Body of pancreas (tissue), 4 donors: Measurements from ENCODE around the gene BAHCC1.

ENCODE experiments used
- POLR2A ChIP-seq, 3 donors: fragments of 450-650 bp; IDR thresholded peaks; one replicate each; pipeline ENCODE4 v1.6.1; 2016; ENCODE audit warnings: antibody characterized with exemption in 3 of 3, mild to moderate bottlenecking in 2 of 3
- TF ChIP-seq, protein P1 (sequence below), 7 experiments: fragments of 450-650 bp in 4 of 7; fragments of 200-600 bp in 3 of 7; sonication (generic) in 3 of 7; IDR thresholded peaks; one replicate each; pipeline ENCODE4 v1.5.1; 2016 to 2019; ENCODE audit warnings: antibody characterized with exemption in 7 of 7

- TF ChIP-seq POLR2A (IDR thresholded peaks at IDR 0.05), result no peak
- TF ChIP-seq, protein P1, sequence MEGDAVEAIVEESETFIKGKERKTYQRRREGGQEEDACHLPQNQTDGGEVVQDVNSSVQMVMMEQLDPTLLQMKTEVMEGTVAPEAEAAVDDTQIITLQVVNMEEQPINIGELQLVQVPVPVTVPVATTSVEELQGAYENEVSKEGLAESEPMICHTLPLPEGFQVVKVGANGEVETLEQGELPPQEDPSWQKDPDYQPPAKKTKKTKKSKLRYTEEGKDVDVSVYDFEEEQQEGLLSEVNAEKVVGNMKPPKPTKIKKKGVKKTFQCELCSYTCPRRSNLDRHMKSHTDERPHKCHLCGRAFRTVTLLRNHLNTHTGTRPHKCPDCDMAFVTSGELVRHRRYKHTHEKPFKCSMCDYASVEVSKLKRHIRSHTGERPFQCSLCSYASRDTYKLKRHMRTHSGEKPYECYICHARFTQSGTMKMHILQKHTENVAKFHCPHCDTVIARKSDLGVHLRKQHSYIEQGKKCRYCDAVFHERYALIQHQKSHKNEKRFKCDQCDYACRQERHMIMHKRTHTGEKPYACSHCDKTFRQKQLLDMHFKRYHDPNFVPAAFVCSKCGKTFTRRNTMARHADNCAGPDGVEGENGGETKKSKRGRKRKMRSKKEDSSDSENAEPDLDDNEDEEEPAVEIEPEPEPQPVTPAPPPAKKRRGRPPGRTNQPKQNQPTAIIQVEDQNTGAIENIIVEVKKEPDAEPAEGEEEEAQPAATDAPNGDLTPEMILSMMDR (IDR thresholded peaks at IDR 0.05), result no peak
These were observed 84.2 kb downstream of the BAHCC1 start for GRCh38 chr17:81479175-81480071.
